GM12872 (cell line): ENCODE data around the gene IGF1R.

ENCODE experiments used
- TF ChIP-seq, protein P1 (sequence below): IDR thresholded peaks from 3 replicates; pipeline ENCODE4 v1.5.1; 2011; ENCODE audit warnings: low read depth, mild to moderate bottlenecking, low read length, moderate library complexity; ENCODE audit not compliant: insufficient read depth

IGF1R gene

DNA sequence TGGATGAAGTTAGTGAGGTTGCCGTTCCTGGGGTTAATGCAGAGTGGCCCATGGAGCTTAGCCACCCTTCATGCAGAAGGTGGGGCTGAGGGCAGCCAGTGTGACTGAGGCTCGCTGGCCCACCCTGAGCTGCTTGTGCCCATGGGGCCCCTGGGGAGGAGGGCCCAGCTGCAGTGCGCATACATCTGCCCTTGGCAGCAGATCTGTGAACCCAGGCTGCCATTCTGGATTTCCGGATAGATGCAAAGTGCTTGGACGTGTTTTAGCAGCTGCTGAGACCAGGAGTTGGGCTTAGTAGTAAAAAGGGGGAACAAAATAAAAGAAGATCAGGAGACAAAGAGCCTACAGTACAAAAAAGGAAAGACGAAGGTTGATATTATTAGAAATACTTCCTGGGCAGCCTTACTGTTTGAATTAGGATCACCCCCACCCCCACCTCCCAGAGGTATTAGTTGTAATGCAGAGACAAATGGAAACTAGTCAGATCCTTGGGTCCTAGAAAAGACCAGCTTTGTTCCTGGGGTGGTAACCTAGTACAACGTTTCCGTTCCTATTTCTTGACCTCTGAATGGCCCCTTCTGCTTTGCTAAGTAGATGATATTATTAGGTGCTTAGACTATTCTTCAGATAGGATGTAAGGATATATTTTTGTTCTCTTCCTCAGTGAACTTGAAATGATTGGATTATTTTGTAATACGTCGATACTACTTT lies 70.2 kb downstream of the IGF1R start:
- TF ChIP-seq, protein P1, sequence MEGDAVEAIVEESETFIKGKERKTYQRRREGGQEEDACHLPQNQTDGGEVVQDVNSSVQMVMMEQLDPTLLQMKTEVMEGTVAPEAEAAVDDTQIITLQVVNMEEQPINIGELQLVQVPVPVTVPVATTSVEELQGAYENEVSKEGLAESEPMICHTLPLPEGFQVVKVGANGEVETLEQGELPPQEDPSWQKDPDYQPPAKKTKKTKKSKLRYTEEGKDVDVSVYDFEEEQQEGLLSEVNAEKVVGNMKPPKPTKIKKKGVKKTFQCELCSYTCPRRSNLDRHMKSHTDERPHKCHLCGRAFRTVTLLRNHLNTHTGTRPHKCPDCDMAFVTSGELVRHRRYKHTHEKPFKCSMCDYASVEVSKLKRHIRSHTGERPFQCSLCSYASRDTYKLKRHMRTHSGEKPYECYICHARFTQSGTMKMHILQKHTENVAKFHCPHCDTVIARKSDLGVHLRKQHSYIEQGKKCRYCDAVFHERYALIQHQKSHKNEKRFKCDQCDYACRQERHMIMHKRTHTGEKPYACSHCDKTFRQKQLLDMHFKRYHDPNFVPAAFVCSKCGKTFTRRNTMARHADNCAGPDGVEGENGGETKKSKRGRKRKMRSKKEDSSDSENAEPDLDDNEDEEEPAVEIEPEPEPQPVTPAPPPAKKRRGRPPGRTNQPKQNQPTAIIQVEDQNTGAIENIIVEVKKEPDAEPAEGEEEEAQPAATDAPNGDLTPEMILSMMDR: no peak

DNA sequence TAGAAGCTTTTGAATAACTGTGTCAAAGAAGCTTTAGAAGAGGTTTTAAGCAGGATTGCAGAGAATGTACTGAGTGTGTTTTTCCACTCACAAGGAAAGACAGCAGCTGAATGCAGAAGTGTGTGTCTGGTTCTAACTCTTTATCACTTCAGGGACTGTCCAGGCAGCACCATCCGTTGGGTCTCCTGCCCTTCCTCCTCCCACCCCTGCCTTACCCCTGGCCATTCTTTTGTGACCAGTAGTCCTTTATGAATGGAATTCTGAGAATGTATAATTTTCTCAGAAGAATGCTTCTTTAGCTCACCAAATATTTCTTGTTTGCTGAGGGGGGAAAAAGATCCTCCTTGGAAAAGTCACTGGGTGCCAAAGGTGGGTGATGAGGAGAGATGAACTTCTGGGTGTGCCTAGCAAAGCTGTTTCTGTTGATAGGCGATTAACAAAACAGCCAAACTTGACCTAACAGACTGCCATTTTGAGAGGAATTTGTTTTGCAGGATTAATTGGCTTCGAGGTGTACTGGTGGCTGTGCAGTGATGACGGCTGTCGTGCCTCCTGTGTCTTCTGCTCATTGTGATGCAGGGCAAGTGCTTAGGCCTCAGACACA lies 70.9 kb downstream of the IGF1R start:
- TF ChIP-seq, protein P1: no peak

DNA sequence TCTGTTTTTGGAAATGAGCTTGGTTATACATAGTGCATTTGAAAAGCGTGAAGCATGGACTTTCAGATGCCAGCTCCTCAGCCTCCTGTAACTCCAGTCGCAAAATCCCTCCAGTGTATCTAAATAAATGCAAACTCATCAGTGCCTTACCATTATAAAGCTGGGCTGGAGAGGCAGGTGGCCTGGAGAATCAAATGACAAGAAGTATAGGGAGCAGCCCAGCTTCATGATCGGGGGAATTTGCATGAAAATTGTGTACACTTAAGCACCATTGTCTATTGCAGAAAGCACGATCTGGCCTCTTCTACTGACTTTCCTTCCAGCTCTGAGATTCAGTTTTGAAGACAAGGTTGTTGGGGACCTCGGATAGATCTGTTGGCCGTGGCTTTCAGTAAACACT lies 71.7 kb downstream of the IGF1R start:
- TF ChIP-seq, protein P1: no peak

DNA sequence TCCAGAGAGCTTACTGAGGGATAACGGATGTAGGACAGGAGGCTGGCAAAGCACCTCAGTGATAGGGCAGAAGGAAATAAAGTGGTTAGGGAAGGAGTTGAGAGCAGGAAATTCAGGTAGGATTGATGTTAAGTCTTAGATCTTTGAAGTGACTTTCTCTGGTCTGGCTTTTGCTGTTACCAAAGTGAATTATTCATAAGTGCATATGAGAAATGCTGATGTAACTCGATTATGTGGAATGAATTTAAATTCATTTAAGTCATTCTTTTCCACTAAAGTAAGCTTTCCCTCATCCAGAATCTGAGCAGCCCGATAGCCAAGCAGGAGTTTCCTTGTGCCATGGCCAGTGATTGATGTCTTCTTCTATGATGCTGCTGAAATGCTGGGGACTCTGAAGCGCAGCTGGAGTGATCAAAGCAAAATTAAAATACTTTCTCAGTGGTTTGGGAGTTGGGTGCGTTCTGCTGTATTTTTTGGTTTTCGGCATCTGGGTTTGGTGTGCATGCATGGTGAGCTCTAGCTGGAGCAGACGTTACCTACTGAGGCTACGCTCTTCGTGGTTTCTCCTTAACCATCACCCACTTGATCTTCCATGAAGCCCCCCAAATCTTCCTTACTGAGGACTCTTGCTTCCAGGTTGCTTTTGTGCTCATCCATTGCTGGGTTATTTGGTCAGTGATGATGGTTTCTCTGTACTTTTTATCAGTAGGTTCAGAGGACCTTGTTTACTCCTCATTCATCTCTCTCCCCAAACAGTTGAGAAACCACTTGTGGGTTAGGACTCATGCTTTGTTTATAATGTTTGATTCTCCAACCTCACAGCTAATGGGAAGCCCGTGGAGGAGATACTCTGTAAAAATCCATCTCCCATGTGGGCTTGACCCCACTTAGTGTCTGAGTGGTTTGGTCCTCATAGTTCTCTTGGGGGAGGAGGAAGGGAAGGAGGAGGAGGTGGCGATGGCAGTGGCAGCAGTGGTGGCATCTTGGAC lies 72.5 kb downstream of the IGF1R start:
- TF ChIP-seq, protein P1: no peak

DNA sequence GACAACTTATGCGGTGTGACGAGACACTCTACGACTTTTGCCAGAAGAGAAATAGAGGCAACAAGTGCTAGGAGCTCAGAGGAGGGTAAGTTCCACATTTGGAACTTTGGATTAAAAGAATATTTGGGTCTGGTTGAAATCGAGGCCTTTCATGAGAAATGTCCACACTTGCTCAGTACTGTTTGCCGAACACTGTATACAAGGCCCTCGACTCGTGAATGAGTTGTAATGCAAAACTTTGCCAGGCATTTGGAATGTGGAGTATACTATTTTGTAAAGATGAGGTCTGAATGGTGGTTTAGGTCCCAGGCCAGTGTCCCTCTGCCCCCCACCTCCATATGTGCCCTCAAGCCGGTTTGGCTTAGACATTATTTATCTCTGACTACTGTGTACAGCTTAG lies 73.9 kb downstream of the IGF1R start:
- TF ChIP-seq, protein P1: no peak

DNA sequence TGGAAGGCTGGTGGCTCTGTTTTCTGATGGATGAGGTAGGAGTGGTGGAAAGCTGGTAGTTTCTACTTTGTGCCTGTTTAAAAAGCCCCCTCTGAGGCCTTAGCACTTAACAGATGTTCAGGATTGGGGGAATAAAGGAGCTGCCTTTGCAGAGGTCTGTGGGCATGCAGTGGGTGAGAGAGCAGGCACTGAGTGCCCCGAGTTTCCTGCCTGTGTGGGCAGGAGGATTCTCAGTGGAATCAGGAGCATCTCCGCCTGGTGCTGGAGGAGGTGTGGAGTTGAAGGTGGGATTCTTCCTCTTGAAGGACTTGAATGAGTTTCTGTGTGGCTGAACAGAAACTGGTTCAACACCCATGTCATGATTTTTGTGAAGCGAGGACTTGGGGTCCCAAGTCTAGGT lies 74.3 kb downstream of the IGF1R start:
- TF ChIP-seq, protein P1: no peak

DNA sequence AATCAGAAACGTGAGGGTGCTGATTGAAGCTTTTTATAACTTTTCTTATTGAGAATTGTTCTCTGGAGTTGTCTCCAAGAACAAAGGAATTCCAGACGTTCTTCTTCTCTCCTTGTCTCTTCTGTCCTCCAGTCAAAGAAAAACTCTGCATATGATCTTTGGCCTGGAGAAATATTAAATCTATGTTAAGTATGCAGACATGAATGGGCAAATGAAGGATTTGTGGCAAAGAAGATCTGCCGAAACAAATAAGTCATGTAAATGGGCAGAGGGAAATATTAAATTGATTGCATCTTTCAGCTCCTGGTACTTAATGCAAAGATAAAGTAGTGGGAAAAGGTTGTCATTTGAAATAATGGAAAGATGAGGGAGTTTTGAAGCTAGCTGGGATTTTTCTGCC lies 74.9 kb downstream of the IGF1R start:
- TF ChIP-seq, protein P1: no peak
